KMS-11 (cell line): ENCODE results near the gene DBH.

ENCODE experiments used
- H2AFZ ChIP-seq: fragments of 200-600 bp; sonication (generic); 2 replicates; pipeline ENCODE4 v1.6.1; 2016; ENCODE audit warnings: antibody characterized with exemption, mixed run types, low read depth
- H3K27ac ChIP-seq: fragments of 200-600 bp; sonication (generic); 2 replicates; pipeline ENCODE4 v1.6.1; 2016; ENCODE audit warnings: mild to moderate bottlenecking, mixed run types
- H3K27me3 ChIP-seq: fragments of 200-600 bp; sonication (generic); 2 replicates; pipeline ENCODE4 v1.6.1; 2017; ENCODE audit warnings: mild to moderate bottlenecking, low read depth, mixed run types, moderate library complexity; ENCODE audit not compliant: insufficient read depth
- H3K36me3 ChIP-seq: fragments of 200-600 bp; sonication (generic); 2 replicates; pipeline ENCODE4 v1.6.1; 2017; ENCODE audit warnings: mild to moderate bottlenecking, mixed run types; ENCODE audit not compliant: insufficient read depth
- H3K4me1 ChIP-seq: fragments of 200-600 bp; sonication (generic); 2 replicates; pipeline ENCODE4 v1.6.1; 2016; ENCODE audit warnings: mild to moderate bottlenecking, low read depth, mixed run types; ENCODE audit not compliant: poor library complexity, severe bottlenecking
- H3K4me2 ChIP-seq: fragments of 200-600 bp; sonication (generic); 2 replicates; pipeline ENCODE4 v1.7.0; 2016; ENCODE audit warnings: mild to moderate bottlenecking, mixed run types
- H3K4me3 ChIP-seq: fragments of 200-600 bp; sonication (generic); IDR thresholded peaks from 2 replicates; pipeline ENCODE4 v1.6.1; 2017; ENCODE audit warnings: low read depth, low read length, mixed read lengths; ENCODE audit not compliant: insufficient read depth
- H3K79me2 ChIP-seq: fragments of 200-600 bp; sonication (generic); 2 replicates; pipeline ENCODE4 v1.6.1; 2016; ENCODE audit warnings: low read depth, mixed run types; ENCODE audit not compliant: insufficient read depth
- H3K9ac ChIP-seq: fragments of 200-600 bp; sonication (generic); 2 replicates; pipeline ENCODE4 v1.6.1; 2016; ENCODE audit warnings: mild to moderate bottlenecking, mixed run types
- H4K20me1 ChIP-seq: fragments of 200-600 bp; sonication (generic); 2 replicates; pipeline ENCODE4 v1.6.1; 2016; ENCODE audit warnings: mild to moderate bottlenecking, mixed run types; ENCODE audit not compliant: insufficient read depth
- CTCF ChIP-seq: fragments of 200-600 bp; sonication (generic); conservative IDR thresholded peaks from 2 replicates; pipeline ENCODE4 v1.6.1; 2017; ENCODE audit warnings: low read depth, mild to moderate bottlenecking, antibody characterized with exemption, low read length, moderate library complexity, mixed read lengths

Gene DBH

DNA sequence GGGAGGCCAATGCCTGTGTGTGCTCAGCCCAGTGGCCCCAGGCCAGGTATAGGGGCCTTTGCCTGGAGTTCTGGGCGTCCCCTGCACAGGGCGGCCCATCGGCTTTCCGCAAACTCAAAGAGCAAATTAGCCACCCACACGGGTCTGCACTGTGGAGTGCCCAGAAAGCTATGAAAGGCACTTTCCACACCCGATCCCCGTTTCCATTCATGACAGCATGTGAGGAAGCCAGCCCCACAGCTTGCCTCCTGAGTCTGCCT lies 5.2 kb downstream of the DBH start:
- Histone ChIP-seq H3K9ac (no peak overlapping the region), H3K4me1 (no peaks in the 10 kb centered on the region), H3K79me2 (no peaks in the 10 kb centered on the region), H3K27ac (no peak overlapping the region), H3K36me3 (no peaks in the 10 kb centered on the region), H3K27me3 (peaks cover 80% of the 10 kb centered on the region), H4K20me1 (no peaks in the 10 kb centered on the region), H3K4me2 (no peak overlapping the region), H2AFZ (no peak overlapping the region), H3K4me3 (no peak overlapping the region)
- TF ChIP-seq CTCF, result no peak

DNA sequence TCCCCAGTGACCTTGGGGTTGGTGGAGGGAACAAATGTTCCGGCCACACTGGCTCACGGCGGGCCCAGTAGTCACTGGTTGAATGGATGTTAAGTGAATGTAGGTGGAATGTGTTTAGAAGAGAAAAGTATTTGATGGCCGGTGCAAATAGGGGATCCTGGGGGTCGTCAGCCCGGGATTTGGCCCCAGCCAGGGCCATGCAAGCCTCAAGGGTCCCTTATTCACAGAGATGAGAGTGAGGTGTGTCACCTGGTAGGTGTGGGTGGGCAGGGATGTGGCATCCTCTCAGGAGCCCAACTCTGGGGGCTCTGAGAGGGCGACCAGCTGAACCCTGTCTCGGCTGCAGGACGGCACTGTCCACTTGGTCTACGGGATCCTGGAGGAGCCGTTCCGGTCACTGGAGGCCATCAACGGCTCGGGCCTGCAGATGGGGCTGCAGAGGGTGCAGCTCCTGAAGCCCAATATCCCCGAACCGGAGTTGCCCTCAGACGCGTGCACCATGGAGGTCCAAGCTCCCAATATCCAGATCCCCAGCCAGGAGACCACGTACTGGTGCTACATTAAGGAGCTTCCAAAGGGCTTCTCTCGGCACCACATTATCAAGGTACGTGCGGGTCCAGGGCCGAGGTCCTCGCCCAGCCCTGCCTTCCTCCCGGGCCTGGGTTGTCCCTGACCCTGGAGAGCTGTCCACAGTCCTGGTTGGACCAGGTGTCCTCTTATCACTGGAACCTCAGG lies 5.9 kb downstream of the DBH start:
- no peak overlapping the region for H3K4me2 ChIP-seq
- no peak overlapping the region for H2AFZ ChIP-seq
- no peaks in the 10 kb centered on the region for H3K4me1 ChIP-seq
- H3K27me3 ChIP-seq, result peaks cover 79% of the 10 kb centered on the region
- H3K27ac ChIP-seq, result no peak overlapping the region
- no peaks in the 10 kb centered on the region for H3K36me3 ChIP-seq
- H3K9ac ChIP-seq, result no peak overlapping the region
- H4K20me1 ChIP-seq, result no peaks in the 10 kb centered on the region
- TF ChIP-seq CTCF, result no peak
- H3K4me3 ChIP-seq, result no peak overlapping the region
- no peaks in the 10 kb centered on the region for H3K79me2 ChIP-seq

- peaks cover 75% of the 10 kb centered on the region for H3K27me3 ChIP-seq
- no peaks in the 10 kb centered on the region for H3K36me3 ChIP-seq
- no peaks in the 10 kb centered on the region for H3K79me2 ChIP-seq
- H3K9ac ChIP-seq, result no peak overlapping the region
- H2AFZ ChIP-seq, result no peak overlapping the region
- no peak overlapping the region for H3K4me3 ChIP-seq
- no peaks in the 10 kb centered on the region for H3K4me1 ChIP-seq
- H4K20me1 ChIP-seq, result no peaks in the 10 kb centered on the region
- TF ChIP-seq CTCF, result no peak
- no peak overlapping the region for H3K4me2 ChIP-seq
- no peak overlapping the region for H3K27ac ChIP-seq
Measured at GRCh38 chr9:133642708-133643361, 6.7 kb downstream of the DBH start.

DNA sequence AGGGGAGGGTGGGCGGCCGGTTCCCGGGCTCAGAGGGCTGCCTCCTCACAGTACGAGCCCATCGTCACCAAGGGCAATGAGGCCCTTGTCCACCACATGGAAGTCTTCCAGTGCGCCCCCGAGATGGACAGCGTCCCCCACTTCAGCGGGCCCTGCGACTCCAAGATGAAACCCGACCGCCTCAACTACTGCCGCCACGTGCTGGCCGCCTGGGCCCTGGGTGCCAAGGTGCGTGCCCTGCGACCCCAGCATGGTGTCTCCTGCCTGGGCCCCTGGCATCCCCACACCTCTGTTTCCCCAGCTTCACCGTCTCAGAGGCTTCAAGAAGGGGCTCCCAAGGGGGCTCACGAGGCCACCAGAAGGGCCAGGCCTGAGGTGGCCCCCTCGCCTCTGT lies 7.2 kb downstream of the DBH start:
- Histone ChIP-seq H3K4me2 (no peak overlapping the region), H3K27ac (no peak overlapping the region), H3K27me3 (peaks cover 80% of the 10 kb centered on the region), H3K36me3 (no peaks in the 10 kb centered on the region), H3K79me2 (no peaks in the 10 kb centered on the region), H3K4me3 (no peak overlapping the region), H2AFZ (no peak overlapping the region), H3K9ac (no peak overlapping the region), H4K20me1 (no peaks in the 10 kb centered on the region), H3K4me1 (no peaks in the 10 kb centered on the region)
- no peak for TF ChIP-seq CTCF
